ENCODE data around the gene DIP2B. TPM values are rescaled to one million over a fixed set of nuclear protein-coding genes. Genes with fewer than 3 reads are reported as not detected.
A peak's percentile ranks its signal among the peaks of the same experiment; 100 is the strongest.

Gene DIP2B
- polyA plus RNA-seq, 2 donors: 7.2 to 10.0 TPM

DNA sequence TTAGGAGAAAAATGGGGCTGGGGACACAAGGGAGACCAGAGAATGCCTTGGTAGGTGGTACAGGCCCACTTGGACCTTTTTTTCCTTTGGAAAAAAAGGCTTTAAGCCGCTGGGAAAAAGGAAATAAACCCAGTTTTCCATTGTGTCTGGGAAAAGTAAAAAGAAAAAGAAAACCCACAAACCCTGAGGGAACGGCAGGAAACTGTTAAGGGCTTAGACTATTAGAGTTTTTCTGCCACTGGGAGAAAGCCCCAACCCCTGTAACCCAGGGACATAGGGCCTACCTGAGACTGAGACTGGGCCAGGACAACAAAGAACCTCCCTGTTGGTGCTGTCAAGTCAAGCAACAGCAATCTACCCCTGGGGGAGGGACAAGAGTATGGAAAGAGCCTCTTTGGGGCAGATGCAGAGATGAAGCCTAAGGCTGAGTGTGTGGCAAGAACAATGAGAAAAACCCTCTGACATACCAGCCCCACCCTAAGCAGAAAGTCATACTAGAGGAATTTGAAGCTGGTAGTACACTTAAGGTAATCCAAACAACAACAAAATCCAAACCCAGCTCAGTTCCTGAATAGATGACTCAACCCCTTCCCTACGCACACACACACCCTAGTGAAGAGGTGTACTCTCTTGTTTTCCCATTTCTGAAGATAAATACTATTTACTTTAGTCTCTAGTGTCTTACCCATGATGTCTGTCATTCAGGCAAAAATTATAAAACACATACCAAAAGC is 281.9 kb downstream of the DIP2B start:
- no peaks in the 10 kb centered on the region for H3K9me3 ChIP-seq (ENCODE audit: control insufficient read depth in 2 of 2, insufficient read depth in 1 of 2, low read depth in 1 of 2, low read length in 1 of 2)
- H3K4me1 ChIP-seq (ENCODE audit: control insufficient read depth in 2 of 2, insufficient read depth in 2 of 2, low read length in 1 of 2): peaks cover 0 to 2% of the 10 kb centered on the region in 2 donors
- no peaks in the 10 kb centered on the region for H3K36me3 ChIP-seq (ENCODE audit: control insufficient read depth in 2 of 2, insufficient read depth in 2 of 2, low read length in 1 of 2)
- no peak overlapping the region for H3K4me3 ChIP-seq (ENCODE audit: low read depth in 1 of 2, low read length in 2 of 2)
- H3K27ac ChIP-seq (ENCODE audit: low read depth in 2 of 2, low read length in 1 of 2): peak overlapping the region; percentile 85 to 87
- WGBS, 2 donors: 50 to 76% methylated on average over 3 of the region's 3 CpGs
- no peaks in the 10 kb centered on the region for H3K27me3 ChIP-seq (ENCODE audit: control insufficient read depth in 1 of 2, insufficient read depth in 2 of 2, low read length in 2 of 2)

DNA sequence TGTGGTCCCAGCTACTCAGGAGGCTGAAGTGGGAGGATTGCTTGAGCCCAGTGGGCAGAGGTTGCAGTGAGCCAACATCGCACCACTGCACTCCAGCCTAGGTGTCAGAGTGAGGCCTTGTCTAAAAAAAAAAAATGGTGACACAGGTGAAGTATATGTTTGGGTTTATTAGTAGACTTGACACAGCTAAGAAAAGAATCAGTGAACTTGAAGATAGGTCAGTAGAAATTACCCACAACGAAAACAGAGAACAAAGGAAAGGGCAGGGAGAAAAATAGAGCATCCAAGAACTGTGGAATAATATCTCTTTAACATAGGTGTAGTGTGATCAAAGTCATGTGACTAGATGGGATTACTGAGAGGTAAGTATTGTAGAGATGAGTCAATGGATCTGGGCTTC is 282.8 kb downstream of the DIP2B start:
- Histone ChIP-seq H3K4me3 (ENCODE audit: low read depth in 1 of 2, low read length in 2 of 2) (no peak overlapping the region), H3K27ac (ENCODE audit: low read depth in 2 of 2, low read length in 1 of 2) (peak overlapping the region in 1 of 2 donors; percentile 74), H3K27me3 (ENCODE audit: control insufficient read depth in 1 of 2, insufficient read depth in 2 of 2, low read length in 2 of 2) (no peaks in the 10 kb centered on the region), H3K4me1 (ENCODE audit: control insufficient read depth in 2 of 2, insufficient read depth in 2 of 2, low read length in 1 of 2) (peaks cover 0 to 2% of the 10 kb centered on the region in 2 donors), H3K9me3 (ENCODE audit: control insufficient read depth in 2 of 2, insufficient read depth in 1 of 2, low read depth in 1 of 2, low read length in 1 of 2) (no peaks in the 10 kb centered on the region), H3K36me3 (ENCODE audit: control insufficient read depth in 2 of 2, insufficient read depth in 2 of 2, low read length in 1 of 2) (no peaks in the 10 kb centered on the region)
- 92 to 96% methylated on average over 2 of the region's 2 CpGs for WGBS, 2 donors

GRCh38 chr12:50788561-50788960 is 283.8 kb downstream of the DIP2B start:
- H3K27ac ChIP-seq (ENCODE audit: low read depth in 2 of 2, low read length in 1 of 2): no peak overlapping the region
- H3K9me3 ChIP-seq (ENCODE audit: control insufficient read depth in 2 of 2, insufficient read depth in 1 of 2, low read depth in 1 of 2, low read length in 1 of 2): no peaks in the 10 kb centered on the region
- H3K4me3 ChIP-seq (ENCODE audit: low read depth in 1 of 2, low read length in 2 of 2): no peak overlapping the region
- 87 to 90% methylated on average over 3 of the region's 3 CpGs for WGBS, 2 donors
- no peaks in the 10 kb centered on the region for H3K36me3 ChIP-seq (ENCODE audit: control insufficient read depth in 2 of 2, insufficient read depth in 2 of 2, low read length in 1 of 2)
- peaks cover 0 to 2% of the 10 kb centered on the region in 2 donors for H3K4me1 ChIP-seq (ENCODE audit: control insufficient read depth in 2 of 2, insufficient read depth in 2 of 2, low read length in 1 of 2)
- no peaks in the 10 kb centered on the region for H3K27me3 ChIP-seq (ENCODE audit: control insufficient read depth in 1 of 2, insufficient read depth in 2 of 2, low read length in 2 of 2)

- Histone ChIP-seq H3K9me3 (ENCODE audit: control insufficient read depth in 2 of 2, insufficient read depth in 1 of 2, low read depth in 1 of 2, low read length in 1 of 2) (no peaks in the 10 kb centered on the region), H3K4me1 (ENCODE audit: control insufficient read depth in 2 of 2, insufficient read depth in 2 of 2, low read length in 1 of 2) (no peaks in the 10 kb centered on the region), H3K27me3 (ENCODE audit: control insufficient read depth in 1 of 2, insufficient read depth in 2 of 2, low read length in 2 of 2) (no peaks in the 10 kb centered on the region), H3K4me3 (ENCODE audit: low read depth in 1 of 2, low read length in 2 of 2) (no peak overlapping the region), H3K27ac (ENCODE audit: low read depth in 2 of 2, low read length in 1 of 2) (no peak overlapping the region), H3K36me3 (ENCODE audit: control insufficient read depth in 2 of 2, insufficient read depth in 2 of 2, low read length in 1 of 2) (no peaks in the 10 kb centered on the region)
- 93 to 94% methylated on average over 5 of the region's 5 CpGs for WGBS, 2 donors
These were observed 285.3 kb downstream of the DIP2B start for GRCh38 chr12:50790081-50790480.

Other genes with a start within 250 kb of the DIP2B start
- gene LIMA1, start 221.5 kb upstream of the DIP2B start, polyA plus RNA-seq: 10 to 100 TPM; 21.7 to 26.9 TPM
- gene FAM186A, start 108.4 kb upstream of the DIP2B start, polyA plus RNA-seq: under 1 TPM in 1 of 2 donors, not detected in 1; under 0.01 TPM
- gene LARP4, start 104.1 kb upstream of the DIP2B start, polyA plus RNA-seq: 1 to 10 TPM; 7.5 to 8.1 TPM